ENCODE results near the gene NFRKB.

Gene NFRKB

DNA sequence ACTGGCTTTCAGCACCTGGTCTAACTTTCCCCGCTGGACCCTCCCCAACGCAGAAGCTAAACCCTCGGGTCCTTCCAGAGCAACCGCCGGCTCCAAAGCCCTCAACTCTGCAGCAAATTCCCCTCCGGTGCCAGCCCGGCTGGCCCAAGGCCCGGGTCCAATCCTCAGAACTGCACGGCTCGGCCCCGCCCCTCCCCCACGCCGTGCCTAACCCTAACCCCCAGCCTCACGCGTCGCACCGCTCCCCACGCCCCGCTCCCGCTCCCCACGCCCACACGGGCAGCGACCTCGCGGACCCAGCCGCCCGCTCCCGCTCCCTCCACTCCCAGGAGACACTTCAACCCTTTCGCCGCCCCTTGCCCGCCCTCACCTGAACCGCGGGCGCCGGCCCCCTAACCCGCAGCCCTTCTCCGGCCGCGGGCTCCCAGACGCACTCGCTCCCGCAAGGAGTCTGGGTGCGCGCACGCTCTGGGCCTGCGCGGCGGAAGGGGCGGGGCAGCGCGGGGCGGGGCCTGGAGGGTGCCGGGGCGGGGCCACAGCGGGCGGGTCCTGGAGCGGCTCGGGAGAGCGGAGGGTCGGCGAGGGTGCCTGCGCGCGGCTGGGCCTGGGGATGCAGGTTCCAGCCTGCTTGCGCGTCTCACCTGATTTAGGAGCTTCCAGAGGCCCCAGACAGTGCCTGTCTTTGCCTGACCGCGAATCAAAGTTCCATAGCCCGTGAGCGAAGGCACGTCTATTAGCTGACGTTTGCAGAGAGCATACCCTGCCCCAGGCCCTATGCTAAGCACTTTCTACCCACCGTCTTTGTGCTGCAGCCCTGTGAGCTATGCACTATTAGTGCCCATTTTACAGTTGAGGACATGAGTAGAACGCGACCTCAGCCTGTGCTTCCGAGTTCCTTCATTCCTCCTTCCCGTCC, at the start of gene NFRKB:
NFRKB (minus strand) TSS at position 453 of the 916 bp plus-strand sequence. CDS start 2,729 bp downstream, outside the sequence.
- DNase-seq, result peak; percentile 58 to 95 (median 90)
- intact Hi-C loops (cut with DNase I), result loop anchor here (10.0 kb wide), 1 partner anchor 169 kb away; the partner anchor contains the start of gene APLP2

DNA sequence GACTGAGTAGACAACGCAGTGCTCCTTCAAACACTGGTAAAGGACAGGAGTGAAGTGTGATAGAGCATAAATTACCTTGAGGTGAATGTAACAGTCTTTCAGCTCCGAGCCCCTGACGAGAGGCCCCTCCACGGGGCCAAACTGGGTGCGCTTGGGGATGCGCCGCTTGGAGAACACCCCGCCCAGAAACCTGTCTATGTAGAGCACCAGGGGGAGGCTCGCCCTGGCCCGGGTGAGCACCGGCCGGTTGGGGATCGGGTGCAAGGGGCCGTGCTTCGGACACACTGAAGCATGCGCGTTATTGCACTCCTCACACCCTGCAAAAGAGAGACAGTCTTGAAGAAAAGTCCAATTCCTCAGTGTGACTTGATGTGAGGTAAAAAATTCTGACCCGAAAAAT, 49.3 kb upstream of the NFRKB start:
- intact Hi-C loops (cut with DNase I), result no loop called here
- no peak for DNase-seq

DNA sequence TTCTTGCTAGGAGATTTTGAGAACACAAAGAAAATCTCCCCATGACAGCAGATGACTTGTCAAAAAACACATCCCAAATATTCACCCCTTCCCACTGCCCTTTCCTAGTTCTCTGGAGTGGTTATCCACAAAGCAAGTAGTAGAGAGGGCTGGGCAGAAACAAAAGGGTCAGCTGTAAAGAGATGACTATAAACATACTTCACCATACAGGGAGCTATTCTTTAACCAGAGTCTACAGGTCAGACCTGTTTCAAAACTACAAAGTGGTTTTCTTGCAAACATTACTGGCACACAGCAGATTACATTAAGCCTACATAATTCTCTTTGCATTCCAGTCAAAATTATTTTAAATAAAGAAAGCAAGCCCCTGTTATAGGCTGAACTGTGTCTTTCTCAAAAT, 47.7 kb upstream of the NFRKB start:
- intact Hi-C loops (cut with DNase I), result no loop called here
- DNase-seq, result no peak

DNA sequence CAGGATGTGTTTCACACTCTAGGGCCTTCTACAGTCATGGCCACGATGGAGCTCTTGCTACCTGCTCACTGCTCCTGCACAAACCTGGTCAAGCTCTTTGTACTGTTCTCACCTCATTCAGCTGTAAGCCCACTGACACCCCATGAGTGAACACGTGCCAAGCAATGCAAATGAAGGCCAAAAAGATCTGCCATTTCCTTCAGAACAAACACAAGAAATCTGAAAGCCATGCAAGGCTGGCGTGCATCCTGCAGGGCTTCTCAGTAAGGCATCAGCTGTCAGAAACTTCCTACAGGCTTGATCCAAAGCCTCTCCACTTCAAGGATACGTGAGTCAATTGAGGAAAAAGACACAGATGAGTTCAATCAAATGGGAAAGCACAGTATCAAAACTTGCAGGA, 44.1 kb upstream of the NFRKB start:
- DNase-seq, result no peak
- intact Hi-C loops (cut with DNase I), result no loop called here

DNA sequence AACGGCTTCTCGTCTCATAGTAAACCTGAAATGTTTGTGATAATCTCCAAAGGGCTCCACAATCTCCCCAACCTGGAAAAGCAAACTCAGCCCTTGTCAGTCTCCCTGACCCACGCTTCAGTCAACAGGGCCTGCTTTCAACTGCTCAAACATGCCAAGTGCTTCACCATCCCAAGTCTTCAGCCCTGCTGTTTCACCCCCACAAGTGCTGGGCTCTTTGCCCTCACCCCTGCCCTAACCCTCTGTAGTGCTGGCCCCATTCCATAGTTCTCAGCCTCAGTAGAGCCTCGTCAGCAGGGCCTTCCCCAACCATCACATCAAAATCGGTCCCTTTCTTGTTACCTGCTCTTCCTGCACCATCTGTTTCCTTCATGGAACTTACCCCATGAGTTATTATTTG, 43.4 kb upstream of the NFRKB start:
- intact Hi-C loops (cut with DNase I), result no loop called here

DNA sequence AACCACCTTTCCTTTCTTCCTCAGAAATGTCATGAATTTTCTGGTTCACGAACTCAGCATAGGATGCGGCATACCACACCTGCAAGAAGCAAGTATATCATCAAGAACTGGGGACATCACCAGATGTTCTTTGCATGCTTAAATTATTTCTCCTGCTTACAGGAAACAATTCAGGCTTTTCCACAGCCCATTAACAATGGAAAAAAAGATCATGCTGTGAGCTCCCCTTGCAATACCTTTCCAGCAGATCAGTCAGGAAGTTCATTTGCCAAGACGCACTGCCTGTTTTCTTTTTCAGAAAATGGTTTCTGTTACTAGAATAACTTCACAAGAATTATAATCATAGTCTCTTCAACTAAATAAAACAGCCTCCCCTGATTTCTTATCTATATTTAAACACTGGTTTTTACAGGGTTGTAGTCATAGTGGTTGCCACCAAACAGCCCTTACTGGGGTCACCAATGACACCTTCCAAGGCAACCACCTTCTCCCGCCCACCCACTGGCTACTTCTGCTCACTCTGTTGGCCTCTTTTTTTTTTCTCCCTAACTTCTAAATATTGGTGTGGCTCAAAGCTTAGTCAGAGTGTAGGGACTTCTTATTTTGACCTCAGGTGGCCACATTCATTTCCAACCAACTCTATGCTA, 42.3 kb upstream of the NFRKB start:
- intact Hi-C loops (cut with DNase I), result no loop called here
- DNase-seq, result no peak

More for the DNA sequence above, 43.4 kb upstream of the NFRKB start:
- no peak for DNase-seq

DNA sequence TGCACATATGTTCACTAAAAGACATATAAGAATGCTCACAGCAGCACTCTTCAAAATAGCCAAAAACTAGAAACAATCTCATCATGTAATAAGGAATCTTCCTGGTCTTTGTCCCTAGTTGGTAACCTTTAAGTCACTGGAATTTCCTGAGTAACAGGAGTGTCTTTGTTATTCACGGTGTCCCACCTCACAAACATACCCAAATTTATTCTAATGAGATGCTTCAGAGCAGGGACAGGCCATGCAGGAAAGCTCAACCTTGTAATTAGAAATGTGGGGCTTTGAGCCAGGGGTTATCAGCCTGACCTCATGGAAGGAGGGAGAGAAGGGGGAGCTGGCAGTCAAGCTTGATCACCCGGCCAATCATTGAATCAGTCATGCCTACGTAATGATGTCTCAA, 40.3 kb upstream of the NFRKB start:
- intact Hi-C loops (cut with DNase I), result no loop called here
- DNase-seq, result no peak

DNA sequence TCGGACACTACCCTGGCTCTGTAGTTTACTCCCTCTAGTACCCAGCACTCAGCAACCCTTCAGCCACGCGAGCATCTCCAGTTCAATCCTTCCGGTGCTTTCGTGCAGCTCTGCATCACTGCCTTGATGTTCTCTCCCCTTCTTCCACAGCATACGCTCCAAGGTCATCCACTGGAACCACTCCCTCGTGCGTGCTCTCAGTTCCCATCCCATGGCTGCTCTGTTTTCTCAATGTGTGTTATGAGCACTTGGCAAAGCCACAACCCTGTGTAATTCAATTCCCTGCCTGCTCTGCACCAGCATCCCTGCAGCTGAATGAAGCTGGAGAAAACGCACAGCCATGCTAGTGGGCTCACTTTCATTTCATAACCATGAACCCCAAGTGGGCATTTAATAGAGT, 38.5 kb upstream of the NFRKB start:
- DNase-seq, result no peak
- intact Hi-C loops (cut with DNase I), result no loop called here

DNA sequence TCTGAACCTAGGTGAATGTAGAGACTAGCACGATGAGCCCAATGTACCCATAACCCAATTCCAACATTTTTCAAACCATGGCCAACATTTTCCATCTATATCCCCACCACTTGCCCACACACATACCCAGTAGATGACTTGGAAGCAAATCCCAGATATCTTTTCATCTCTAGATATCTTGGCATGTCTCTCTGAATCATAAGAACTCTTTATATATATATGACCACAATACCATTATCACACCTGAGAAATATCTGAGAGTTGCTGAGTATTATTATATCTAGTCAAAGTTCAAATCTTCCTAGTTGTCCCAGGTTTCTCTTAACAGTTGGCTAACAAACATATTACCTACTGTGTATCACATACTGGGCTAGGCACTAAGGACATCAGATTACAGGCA, 37.9 kb upstream of the NFRKB start:
- intact Hi-C loops (cut with DNase I), result no loop called here
- no peak for DNase-seq

DNA sequence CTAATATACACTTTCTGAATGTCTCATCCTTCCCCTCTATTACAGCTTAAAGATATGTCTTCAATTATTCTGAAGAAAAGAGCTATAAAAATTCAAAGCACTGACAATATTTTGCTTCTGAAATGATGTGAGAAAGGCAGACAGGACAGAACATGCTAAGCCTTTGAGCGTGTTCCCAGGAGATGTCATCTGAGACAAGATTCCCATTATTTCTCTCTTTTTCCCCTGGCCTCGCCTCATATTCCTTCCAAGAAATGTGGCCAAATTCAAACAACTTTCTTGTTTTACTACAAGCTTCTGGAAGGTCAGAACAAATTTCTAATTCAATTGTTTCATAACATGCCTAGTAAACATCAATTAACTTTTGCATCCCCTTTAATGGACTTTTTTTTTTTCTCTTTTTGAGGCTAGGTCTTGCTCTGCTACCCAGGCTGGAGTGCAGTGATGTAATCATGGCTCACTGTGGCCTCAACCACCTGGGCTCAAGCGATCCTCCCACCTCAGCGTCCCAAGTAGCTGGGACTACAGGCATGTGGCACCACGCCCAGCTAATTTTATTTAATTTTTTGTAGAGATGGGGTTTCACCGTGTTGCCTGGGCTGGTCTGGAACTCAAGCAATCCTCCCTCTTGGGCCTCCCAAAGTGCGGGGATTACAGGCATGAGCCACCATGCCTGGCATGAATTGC, 37.1 kb upstream of the NFRKB start:
- DNase-seq, result no peak
- intact Hi-C loops (cut with DNase I), result no loop called here

DNA sequence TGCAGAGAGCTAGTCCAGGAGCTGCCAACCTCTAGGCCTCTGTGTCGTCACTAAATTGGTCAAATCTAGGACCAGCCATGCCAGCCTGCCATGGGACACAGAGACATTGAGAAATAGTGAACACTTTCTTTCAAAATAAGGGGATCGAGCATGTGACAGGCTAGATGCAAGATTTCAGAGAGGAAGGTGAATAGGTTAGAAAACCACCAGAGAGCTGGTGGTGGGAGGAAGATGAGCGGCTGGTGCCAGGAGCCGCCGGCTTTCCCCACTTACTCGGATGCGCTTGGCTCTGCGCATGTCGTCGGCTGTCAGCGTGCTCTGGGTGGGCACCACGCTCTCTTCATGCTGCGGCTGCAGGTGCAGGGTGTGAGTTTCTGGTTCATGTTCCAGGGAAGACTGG, 35.4 kb upstream of the NFRKB start:
- intact Hi-C loops (cut with DNase I), result no loop called here
- peak in 36 of 42 donors; percentile 9 to 71 (median 42) for DNase-seq

DNA sequence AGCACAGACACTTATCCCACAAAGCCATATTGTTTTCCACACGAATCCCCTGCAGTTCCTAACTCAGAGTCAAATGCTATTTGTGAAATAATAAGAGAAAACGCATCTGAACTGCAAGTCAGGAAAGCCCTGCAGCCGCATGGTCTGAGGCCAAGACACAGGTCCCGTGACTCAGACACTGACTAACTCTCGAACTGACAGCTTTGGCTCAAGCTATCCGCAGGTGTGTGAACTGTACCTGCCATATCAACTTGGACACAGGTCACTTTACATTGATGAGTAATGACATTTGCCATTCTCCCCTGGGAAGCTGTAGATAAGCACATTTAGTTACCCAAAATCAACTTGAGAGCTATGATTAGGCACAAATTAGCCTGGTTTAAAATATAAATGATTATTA, 34.9 kb upstream of the NFRKB start:
- intact Hi-C loops (cut with DNase I), result no loop called here
- DNase-seq, result no peak

DNA sequence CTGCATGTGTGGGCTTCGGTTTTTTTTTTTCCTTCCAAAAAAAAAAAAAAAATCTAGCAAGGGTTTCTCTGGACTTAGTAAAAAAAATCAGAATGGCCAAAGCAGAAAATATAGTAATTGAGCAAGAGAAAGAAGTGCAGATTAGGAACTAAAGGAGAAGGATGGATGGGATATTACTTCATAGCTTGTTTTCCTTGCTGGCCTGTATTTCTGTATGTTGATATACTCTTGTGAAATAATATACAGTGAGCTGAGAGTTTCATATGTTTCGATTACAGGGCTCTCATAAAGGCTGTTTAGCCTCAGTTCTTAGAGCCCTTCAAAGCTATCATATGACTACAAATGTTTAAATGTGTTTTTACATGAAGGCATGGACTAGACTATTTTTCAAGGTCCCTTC, 34.3 kb upstream of the NFRKB start:
- intact Hi-C loops (cut with DNase I), result no loop called here
- no peak for DNase-seq

DNA sequence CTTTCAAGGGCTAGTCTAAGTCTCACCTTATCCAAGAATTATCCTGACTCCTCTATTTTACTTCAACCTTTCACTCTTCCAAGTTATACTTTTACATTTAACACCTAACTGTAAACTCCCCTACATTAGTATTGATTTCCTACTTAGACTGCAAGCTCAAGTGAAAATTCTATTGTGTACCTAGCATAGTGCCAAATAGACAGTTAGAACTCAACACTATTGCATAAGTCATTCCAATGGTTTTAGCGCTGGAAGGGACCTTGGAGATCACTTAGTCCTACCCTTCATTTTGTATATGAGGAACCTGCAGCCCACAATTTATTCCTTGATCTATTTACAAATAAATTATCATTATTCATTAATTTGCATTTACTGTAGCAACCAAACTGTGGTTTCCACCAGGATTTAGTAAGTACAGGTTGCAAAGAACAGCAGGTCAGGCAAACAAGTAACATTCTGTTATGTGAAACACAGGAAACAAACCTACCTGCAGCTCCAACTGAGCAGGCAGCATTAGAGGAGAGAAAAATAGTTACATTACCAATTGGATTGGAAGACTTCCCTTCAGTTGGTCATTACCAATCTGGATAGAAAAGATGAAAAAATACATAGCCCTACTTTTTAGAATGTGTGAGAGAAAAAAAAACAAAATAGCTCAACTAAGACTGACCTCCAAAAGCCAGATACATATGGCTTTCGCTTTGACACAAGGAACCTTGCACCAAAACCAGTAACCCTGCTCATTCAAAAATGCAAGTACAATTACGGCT, 33.7 kb upstream of the NFRKB start:
- intact Hi-C loops (cut with DNase I), result no loop called here
- no peak for DNase-seq

DNA sequence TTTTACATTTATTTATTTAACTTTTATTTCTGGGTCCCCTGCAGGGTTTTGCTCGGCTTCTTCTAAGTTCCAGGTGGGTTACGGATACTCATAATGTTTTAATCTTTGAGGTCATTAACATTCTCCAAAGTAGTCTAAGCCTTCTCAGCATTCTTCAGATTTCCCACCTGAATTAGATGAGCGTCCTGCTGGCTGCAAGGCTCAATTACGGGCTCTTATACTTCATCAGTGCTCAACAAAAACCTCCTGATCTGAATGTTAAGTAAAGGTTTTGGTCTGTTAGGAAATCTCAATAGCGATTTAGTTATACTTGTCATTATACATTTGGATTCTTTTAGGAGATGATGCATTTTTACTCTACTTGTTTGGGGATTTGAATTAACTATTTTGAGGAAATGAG, 27.3 kb upstream of the NFRKB start:
- intact Hi-C loops (cut with DNase I), result loop anchor here (5.0 kb wide), 1 partner anchor 210 kb away; no protein-coding TSS in a partner anchor

DNA sequence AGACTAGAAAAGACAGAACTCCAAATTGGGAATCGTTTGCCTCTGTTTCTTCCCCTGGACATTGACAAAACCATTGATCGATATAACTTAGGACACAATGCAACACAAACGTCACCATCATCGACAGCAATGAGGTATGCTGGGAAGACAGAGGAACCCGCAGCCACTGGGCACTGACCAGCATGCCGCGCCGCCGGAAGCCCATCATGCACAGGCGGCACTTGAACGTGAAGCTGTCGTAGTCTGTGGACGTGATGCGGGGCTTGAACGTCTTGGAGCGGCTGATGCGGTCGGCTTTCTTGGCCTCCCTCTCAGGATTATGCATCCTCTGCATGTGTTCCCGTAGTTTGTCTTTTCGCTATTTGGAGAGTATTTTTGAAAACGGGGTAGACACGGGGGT, 23.0 kb upstream of the NFRKB start:
- intact Hi-C loops (cut with DNase I), result no loop called here
- no peak for DNase-seq

More for the DNA sequence above, 27.3 kb upstream of the NFRKB start:
- DNase-seq, result no peak

DNA sequence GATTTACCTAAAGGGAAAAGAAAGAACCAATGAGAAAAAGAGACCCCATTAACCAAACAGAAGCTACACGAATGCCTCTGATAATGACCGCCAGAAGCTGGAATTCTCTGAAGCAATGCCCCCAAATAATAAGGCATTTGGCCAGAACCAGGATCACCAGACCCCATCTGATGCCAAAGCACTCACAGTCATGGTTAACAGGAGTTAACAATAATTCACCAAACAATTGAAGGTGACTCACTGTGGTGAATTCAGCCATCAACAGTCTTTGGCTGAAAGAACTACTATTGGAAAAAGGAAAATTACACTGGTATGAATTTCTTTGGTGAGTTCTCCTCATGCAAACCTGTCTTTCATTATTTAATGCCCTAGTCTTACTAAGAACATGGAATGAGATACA, 21.9 kb upstream of the NFRKB start:
- intact Hi-C loops (cut with DNase I), result no loop called here
- DNase-seq, result no peak

DNA sequence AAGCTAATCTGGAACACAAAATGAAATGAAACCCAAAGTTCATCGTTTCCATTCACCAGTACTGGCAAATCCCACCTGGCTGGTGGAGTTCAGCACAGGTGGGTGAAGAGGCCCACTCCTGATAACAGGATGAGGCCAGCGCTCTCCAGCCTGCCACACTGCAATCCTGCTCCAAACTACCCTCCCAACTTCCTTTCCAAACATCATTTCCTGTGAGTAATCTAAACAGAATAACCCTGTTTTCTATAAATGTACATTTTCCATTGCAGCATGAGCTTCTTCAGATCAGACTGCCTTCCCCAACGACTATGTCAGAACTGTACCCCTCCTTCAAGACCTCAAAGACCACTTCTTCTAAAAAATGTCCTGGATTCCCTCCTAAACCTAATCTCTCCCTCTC, 15.9 kb upstream of the NFRKB start:
- intact Hi-C loops (cut with DNase I), result no loop called here
- no peak for DNase-seq

DNA sequence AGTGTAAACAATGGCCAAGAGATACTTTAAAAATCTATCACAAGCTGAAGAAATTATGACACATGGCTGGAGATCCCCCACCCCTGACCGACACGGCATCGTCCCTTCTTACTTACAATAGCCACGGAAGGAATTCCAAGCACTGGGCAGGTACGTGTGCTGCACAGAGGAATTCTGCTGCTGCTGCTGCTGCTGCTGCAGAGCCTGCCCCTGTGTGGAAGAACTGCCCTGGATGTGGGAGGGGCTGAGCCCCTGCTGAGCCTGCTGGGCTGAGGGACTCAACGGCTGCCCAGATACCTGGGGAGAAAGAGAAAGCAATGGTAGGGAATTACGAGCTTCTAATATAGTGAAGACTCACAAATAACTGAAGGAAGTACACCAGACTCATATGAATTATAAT, 15.0 kb upstream of the NFRKB start:
- intact Hi-C loops (cut with DNase I), result no loop called here
- no peak for DNase-seq
